Placental epithelial cell (primary cell): ENCODE results near the gene DELE1. TPM values are rescaled to one million over a fixed set of nuclear protein-coding genes. Genes with fewer than 3 reads are reported as not detected.

Experiments used
- total RNA-seq: library from RNA; depleted of rRNA; stranded (reverse); fragments of >200 nt; gene quantifications from 2 replicates; pipeline ENCODE4 v1.2.3, GENCODE V29; 2012

Gene DELE1
- total RNA-seq = 58.6 and 74.6 TPM in 2 replicates

GRCh38 chr5:141923448-141924313 is at the start of gene DELE1:
DELE1 (plus strand) TSS chr5:141923871; CDS start chr5:141923942, 71 bp downstream.

GRCh38 chr5:141878186-141878710 is 45.4 kb upstream of the DELE1 start, which contains the start of gene PCDH1:
PCDH1 (minus strand) TSS chr5:141878410; CDS start chr5:141878262, 148 bp downstream.

GRCh38 chr5:141958113-141958512 is 34.4 kb downstream of the DELE1 start, which contains the start of gene PCDH12:
PCDH12 (minus strand) TSS chr5:141958202; CDS start chr5:141957851, 351 bp downstream.

GRCh38 chr5:141968914-141969608 is 45.4 kb downstream of the DELE1 start, which contains the start of gene RNF14:
RNF14 (plus strand) TSS chr5:141969105; CDS start chr5:141973589, 4,484 bp downstream.

Other genes starting within 250 kb of the DELE1 start
- gene ARAP3, start 241.6 kb upstream of the DELE1 start, total RNA-seq = 6.3 and 9.4 TPM in 2 replicates
- 6.3 and 25.9 TPM in 2 replicates for gene PCDH1, start 45.5 kb upstream of the DELE1 start, total RNA-seq
- not detected in 2 replicates for gene PCDH12, start 34.3 kb downstream of the DELE1 start, total RNA-seq
- 46.7 and 73.7 TPM in 2 replicates for gene RNF14, start 45.2 kb downstream of the DELE1 start, total RNA-seq
- 23.9 and 44.5 TPM in 2 replicates for gene GNPDA1, start 89.2 kb downstream of the DELE1 start, total RNA-seq
- gene NDFIP1, start 184.9 kb downstream of the DELE1 start, total RNA-seq = 72.7 and 78.5 TPM in 2 replicates